IMR-90 (cell line): ENCODE data around the gene THOC3.
"Not testable (repeated sequence)": the region's sequence is repeated elsewhere in the genome, so short reads cannot be mapped to it uniquely, and the experiment has no call there.

ENCODE experiments used
- BHLHE40 ChIP-seq: fragments of 150-350 bp; IDR thresholded peaks from 2 replicates; pipeline ENCODE4 v1.6.1; 2016; ENCODE audit warnings: mild to moderate bottlenecking, low read depth, low read length
- CTCF ChIP-seq: conservative IDR thresholded peaks from 2 replicates; pipeline ENCODE4 v1.5.1; 2012; ENCODE audit warnings: mild to moderate bottlenecking, low read depth, low read length, improper control_type of control experiment
- MAFK ChIP-seq: IDR thresholded peaks from 2 replicates; pipeline ENCODE4 v1.6.1; 2012; ENCODE audit warnings: low read depth, low read length, improper control_type of control experiment
- MAZ ChIP-seq: IDR thresholded peaks from 2 replicates; pipeline ENCODE4 v1.6.1; 2012; ENCODE audit warnings: low read depth, mild to moderate bottlenecking, low read length, improper control_type of control experiment, moderate library complexity, borderline replicate concordance
- MXI1 ChIP-seq: IDR thresholded peaks from 2 replicates; pipeline ENCODE4 v1.6.1; 2012; ENCODE audit warnings: low read depth, mild to moderate bottlenecking, low read length, moderate library complexity, borderline replicate concordance
- NFE2L2 ChIP-seq: fragments of 150-350 bp; IDR thresholded peaks from 2 replicates; pipeline ENCODE4 v1.6.1; 2016; ENCODE audit warnings: low read depth, mild to moderate bottlenecking, low read length
- POLR2A ChIP-seq: IDR thresholded peaks from 2 replicates; pipeline ENCODE4 v1.6.1; 2012; ENCODE audit warnings: mild to moderate bottlenecking, low read depth, low read length
- RAD21 ChIP-seq: IDR thresholded peaks from 2 replicates; pipeline ENCODE4 v1.6.1; 2012; ENCODE audit warnings: low read length, improper control_type of control experiment
- SMC3 ChIP-seq: fragments of 150-350 bp; IDR thresholded peaks from 2 replicates; pipeline ENCODE4 v1.6.1; 2016; ENCODE audit warnings: low read depth, mild to moderate bottlenecking, antibody characterized with exemption, low read length, moderate library complexity
- USF2 ChIP-seq: fragments of 150-350 bp; IDR thresholded peaks from 2 replicates; pipeline ENCODE4 v1.6.1; 2017; ENCODE audit warnings: mild to moderate bottlenecking, antibody characterized with exemption, low read length, low read depth

- not testable (repeated sequence) for TF ChIP-seq CTCF, POLR2A, MXI1, USF2, SMC3, MAFK, BHLHE40, RAD21, NFE2L2, MAZ
Measured at GRCh38 chr5:175962329-175962728, 5.8 kb downstream of the THOC3 start.
